Activated CD4-positive, alpha-beta T cell treated with anti-CD3 and anti-CD28 coated beads, Interleukin-2, amount 50 U/mL, for 48 hours (primary cell): ENCODE data around the gene ONECUT2.

Source experiments
- DNase-seq, 2 experiments: peaks; one replicate each; pipeline ENCODE4 v3.0.0-alpha.2; 2020

Gene ONECUT2

GRCh38 chr18:57431467-57432080 lies 3.6 kb upstream of the ONECUT2 start:
- no peak for DNase-seq

GRCh38 chr18:57432140-57432539 lies 3.0 kb upstream of the ONECUT2 start:
- DNase-seq = no peak

GRCh38 chr18:57432751-57433400 lies 2.3 kb upstream of the ONECUT2 start:
- no peak for DNase-seq

- no peak for DNase-seq
Measured at GRCh38 chr18:57433482-57433881, 1.7 kb upstream of the ONECUT2 start.

GRCh38 chr18:57433934-57434535 lies 1.1 kb upstream of the ONECUT2 start:
- no peak for DNase-seq

GRCh38 chr18:57435846-57436190 lies 644 bp downstream of the ONECUT2 start:
- no peak for DNase-seq

GRCh38 chr18:57436191-57436964 lies 1.2 kb downstream of the ONECUT2 start:
- DNase-seq = no peak

- no peak for DNase-seq
Measured at GRCh38 chr18:57436965-57437333, 1.8 kb downstream of the ONECUT2 start.

GRCh38 chr18:57437402-57437765 lies 2.2 kb downstream of the ONECUT2 start:
- no peak for DNase-seq

- DNase-seq = peak; percentile 71 to 81
Measured at GRCh38 chr18:57437766-57438671, 2.8 kb downstream of the ONECUT2 start.

- DNase-seq = no peak
Measured at GRCh38 chr18:57438743-57439608, 3.8 kb downstream of the ONECUT2 start.

- DNase-seq = no peak
Measured at GRCh38 chr18:57439609-57439968, 4.4 kb downstream of the ONECUT2 start.

- no peak for DNase-seq
Measured at GRCh38 chr18:57439985-57440330, 4.8 kb downstream of the ONECUT2 start.

- DNase-seq = no peak
Measured at GRCh38 chr18:57440331-57441070, 5.3 kb downstream of the ONECUT2 start.

GRCh38 chr18:57441071-57441794 lies 6.1 kb downstream of the ONECUT2 start:
- no peak for DNase-seq

- DNase-seq = no peak
Measured at GRCh38 chr18:57443247-57443646, 8.1 kb downstream of the ONECUT2 start.

GRCh38 chr18:57443702-57444101 lies 8.5 kb downstream of the ONECUT2 start:
- no peak for DNase-seq

GRCh38 chr18:57444301-57444759 lies 9.2 kb downstream of the ONECUT2 start:
- DNase-seq = no peak

- DNase-seq = no peak
Measured at GRCh38 chr18:57445488-57446319, 10.5 kb downstream of the ONECUT2 start.
